ENCODE results near the gene EYS. TPM values are rescaled to one million over a fixed set of nuclear protein-coding genes. Genes with fewer than 3 reads are reported as not detected.

Gene EYS
- total and polyA plus RNA-seq, 2 of the 8 experiments (the other 6 are each of a cell fraction or from before 2014, with no cell fraction given), result 0.05 to 0.13 TPM

- ChIA-PET POLR2A (ENCODE audit: partially characterized antibody) (no interaction called here), CTCF (ENCODE audit: partially characterized antibody) (no interaction called here)
- FAIRE-seq (no peak), DNase-seq (ENCODE audit: low read depth in 1 of 2, low spot score in 2 of 2) (no peak)
- Histone ChIP-seq H3K4me2 (ENCODE audit: insufficient read depth in 1 of 2, low read depth in 2 of 2, low read length in 2 of 2) (no peak overlapping the region), H4K8ac (ENCODE audit: extremely low read depth, insufficient read depth, low read length) (no peak overlapping the region), H3K27me3 (replicated peaks in 1 of 4; ENCODE audit: control insufficient read depth in 3 of 4, extremely low read depth in 1 of 4, insufficient read depth in 3 of 4, low read length in 3 of 4) (no peaks in the 10 kb centered on the region), H3K79me2 (ENCODE audit: control insufficient read depth in 1 of 2, insufficient read depth in 2 of 2, low read length in 2 of 2) (no peaks in the 10 kb centered on the region), H4K20me1 (replicated peaks in 1 of 2; ENCODE audit: control insufficient read depth in 1 of 2, insufficient read depth in 2 of 2, low read length in 2 of 2) (no peaks in the 10 kb centered on the region), H2BK5ac (ENCODE audit: low read depth, low read length) (no peak overlapping the region), H3K9ac (replicated peaks in 1 of 4; ENCODE audit: extremely low read depth in 1 of 4, low read depth in 3 of 4, low read length in 3 of 4) (no peak overlapping the region), H3K18ac (ENCODE audit: extremely low read depth, low read length) (no peak overlapping the region), H3K56ac (replicated peaks; ENCODE audit: insufficient read length, low read depth, low read length) (no peak overlapping the region), H2BK120ac (replicated peaks; ENCODE audit: low read depth, low read length) (no peak overlapping the region), H2BK15ac (ENCODE audit: low read length) (no peak overlapping the region), H2AK5ac (ENCODE audit: low read depth, low read length) (no peak overlapping the region), H2BK20ac (ENCODE audit: low read length) (no peak overlapping the region), H3K23me2 (ENCODE audit: low read depth, low read length) (no peaks in the 10 kb centered on the region), H3K79me1 (ENCODE audit: low read depth, low read length) (no peaks in the 10 kb centered on the region), H2AFZ (ENCODE audit: low read length) (no peak overlapping the region), H2BK12ac (ENCODE audit: low read depth, low read length) (no peak overlapping the region), H3K14ac (ENCODE audit: insufficient read length) (no peak overlapping the region), H3K23ac (ENCODE audit: insufficient read length) (no peak overlapping the region), H4K91ac (replicated peaks; ENCODE audit: insufficient read length, low read length) (no peak overlapping the region), H3K4me3 (ENCODE audit: extremely low read depth in 1 of 4, insufficient read depth in 2 of 4, low read depth in 3 of 4, low read length in 4 of 4) (no peak overlapping the region), H3K36me3 (ENCODE audit: control insufficient read depth in 2 of 4, insufficient read depth in 4 of 4, low read length in 3 of 4) (no peaks in the 10 kb centered on the region), H3K9me3 (ENCODE audit: insufficient read depth in 2 of 2, low read depth in 1 of 2, low read length in 1 of 2) (no peaks in the 10 kb centered on the region), H3K27ac (ENCODE audit: low read depth, low read length) (no peak overlapping the region), H3K4ac (replicated peaks; ENCODE audit: insufficient read length, low read depth, low read length) (no peak overlapping the region), H4K5ac (ENCODE audit: insufficient read length, low read depth, low read length) (no peak overlapping the region), H3K4me1 (replicated peaks in 1 of 4; ENCODE audit: control insufficient read depth in 3 of 4, insufficient read depth in 4 of 4, low read length in 3 of 4) (no peaks in the 10 kb centered on the region)
- 92% methylated on average over 3 of the region's 3 CpGs; no CpG with 5 or more reads in 1 of the 2 experiments for WGBS, 2 experiments (ENCODE audit: extremely low coverage in 1 of 2, insufficient coverage in 1 of 2, insufficient read length in 1 of 2, insufficient replicate concordance in 2 of 2, low coverage in 1 of 2, low lambda C conversion rate in 2 of 2, missing lambda C conversion rate in 1 of 2)
- no peak for TF ChIP-seq SIN3A (conservative IDR thresholded peaks at IDR 0.05 in 1 of 2, IDR thresholded peaks at IDR 0.05 in 1 of 2; ENCODE audit: low read depth in 1 of 2, low read length in 2 of 2)
- no peak for TF ChIP-seq ZNF274 (IDR thresholded peaks at IDR 0.05; ENCODE audit: borderline replicate concordance, extremely low read depth, low read length)
- TF ChIP-seq CEBPB (IDR thresholded peaks at IDR 0.05; ENCODE audit: low read depth, low read length), result no peak
- no peak for TF ChIP-seq EP300 (IDR thresholded peaks at IDR 0.05; ENCODE audit: borderline replicate concordance in 1 of 2, low read depth in 2 of 2, low read length in 2 of 2)
- no peak for TF ChIP-seq E2F6 (IDR thresholded peaks at IDR 0.05)
- TF ChIP-seq HDAC6 (IDR thresholded peaks at IDR 0.05; ENCODE audit: low read depth, low read length), result no peak
- TF ChIP-seq TBP (IDR thresholded peaks at IDR 0.05; ENCODE audit: low read depth, low read length), result no peak
- no peak for TF ChIP-seq TEAD4 (IDR thresholded peaks at IDR 0.05; ENCODE audit: low read depth, low read length)
- no peak for TF ChIP-seq NRF1 (IDR thresholded peaks at IDR 0.05; ENCODE audit: low read depth, low read length)
- TF ChIP-seq ATF3 (IDR thresholded peaks at IDR 0.05; ENCODE audit: insufficient read depth, low read depth, low read length), result no peak
- no peak for TF ChIP-seq EZH2 (IDR thresholded peaks at IDR 0.05; ENCODE audit: low read depth, low read length, severe bottlenecking)
- no peak for TF ChIP-seq BACH1 (IDR thresholded peaks at IDR 0.05; ENCODE audit: low read length)
- no peak for TF ChIP-seq BRCA1 (IDR thresholded peaks at IDR 0.05; ENCODE audit: low read depth, low read length)
- no peak for TF ChIP-seq SRF (IDR thresholded peaks at IDR 0.05; ENCODE audit: low read depth, low read length)
Measured at GRCh38 chr6:65113581-65113980, 593.4 kb downstream of the EYS start.

All from H1 (cell line).